Neural cell (in vitro differentiated cells): ENCODE results near the gene MSANTD3.

Experiments
- EP300 ChIP-seq: fragments of 450-650 bp; conservative IDR thresholded peaks from 2 replicates; pipeline ENCODE4 v1.6.1; 2014; ENCODE audit warnings: antibody characterized with exemption, mild to moderate bottlenecking, moderate library complexity; ENCODE audit not compliant: poor library complexity, severe bottlenecking
- POLR2AphosphoS5 ChIP-seq: IDR thresholded peaks from 2 replicates; pipeline ENCODE4 v1.6.1; 2012
- TF ChIP-seq, protein P1 (sequence below): IDR thresholded peaks from 2 replicates; pipeline ENCODE4 v1.6.1; 2012; ENCODE audit warnings: borderline replicate concordance
- TF ChIP-seq, protein P2 (sequence below): fragments of 450-650 bp; IDR thresholded peaks from 2 replicates; pipeline ENCODE4 v1.5.1; 2014; ENCODE audit warnings: antibody characterized with exemption, mild to moderate bottlenecking, moderate library complexity; ENCODE audit not compliant: poor library complexity, severe bottlenecking

DNA sequence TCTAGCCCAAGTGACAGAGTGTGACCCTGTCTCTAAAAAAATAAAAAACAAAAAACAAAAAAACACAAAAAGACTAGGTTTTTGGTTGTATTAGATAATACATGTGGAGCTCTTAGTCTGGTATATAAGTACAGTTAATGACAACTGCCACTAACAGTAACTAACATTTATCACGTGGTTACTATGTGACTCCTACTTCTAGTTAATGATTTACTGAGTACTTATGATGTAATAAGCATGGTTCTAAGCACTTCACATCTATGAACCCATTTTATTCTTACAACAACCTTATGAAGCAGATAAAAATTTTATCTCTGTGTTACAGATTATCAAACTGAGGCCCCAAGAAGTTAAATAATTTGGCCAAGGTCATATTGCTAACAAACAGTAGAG lies 39.9 kb downstream of the MSANTD3 start:
- TF ChIP-seq, protein P1, sequence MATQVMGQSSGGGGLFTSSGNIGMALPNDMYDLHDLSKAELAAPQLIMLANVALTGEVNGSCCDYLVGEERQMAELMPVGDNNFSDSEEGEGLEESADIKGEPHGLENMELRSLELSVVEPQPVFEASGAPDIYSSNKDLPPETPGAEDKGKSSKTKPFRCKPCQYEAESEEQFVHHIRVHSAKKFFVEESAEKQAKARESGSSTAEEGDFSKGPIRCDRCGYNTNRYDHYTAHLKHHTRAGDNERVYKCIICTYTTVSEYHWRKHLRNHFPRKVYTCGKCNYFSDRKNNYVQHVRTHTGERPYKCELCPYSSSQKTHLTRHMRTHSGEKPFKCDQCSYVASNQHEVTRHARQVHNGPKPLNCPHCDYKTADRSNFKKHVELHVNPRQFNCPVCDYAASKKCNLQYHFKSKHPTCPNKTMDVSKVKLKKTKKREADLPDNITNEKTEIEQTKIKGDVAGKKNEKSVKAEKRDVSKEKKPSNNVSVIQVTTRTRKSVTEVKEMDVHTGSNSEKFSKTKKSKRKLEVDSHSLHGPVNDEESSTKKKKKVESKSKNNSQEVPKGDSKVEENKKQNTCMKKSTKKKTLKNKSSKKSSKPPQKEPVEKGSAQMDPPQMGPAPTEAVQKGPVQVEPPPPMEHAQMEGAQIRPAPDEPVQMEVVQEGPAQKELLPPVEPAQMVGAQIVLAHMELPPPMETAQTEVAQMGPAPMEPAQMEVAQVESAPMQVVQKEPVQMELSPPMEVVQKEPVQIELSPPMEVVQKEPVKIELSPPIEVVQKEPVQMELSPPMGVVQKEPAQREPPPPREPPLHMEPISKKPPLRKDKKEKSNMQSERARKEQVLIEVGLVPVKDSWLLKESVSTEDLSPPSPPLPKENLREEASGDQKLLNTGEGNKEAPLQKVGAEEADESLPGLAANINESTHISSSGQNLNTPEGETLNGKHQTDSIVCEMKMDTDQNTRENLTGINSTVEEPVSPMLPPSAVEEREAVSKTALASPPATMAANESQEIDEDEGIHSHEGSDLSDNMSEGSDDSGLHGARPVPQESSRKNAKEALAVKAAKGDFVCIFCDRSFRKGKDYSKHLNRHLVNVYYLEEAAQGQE: no peak
- TF ChIP-seq POLR2AphosphoS5: no peak
- TF ChIP-seq, protein P2, sequence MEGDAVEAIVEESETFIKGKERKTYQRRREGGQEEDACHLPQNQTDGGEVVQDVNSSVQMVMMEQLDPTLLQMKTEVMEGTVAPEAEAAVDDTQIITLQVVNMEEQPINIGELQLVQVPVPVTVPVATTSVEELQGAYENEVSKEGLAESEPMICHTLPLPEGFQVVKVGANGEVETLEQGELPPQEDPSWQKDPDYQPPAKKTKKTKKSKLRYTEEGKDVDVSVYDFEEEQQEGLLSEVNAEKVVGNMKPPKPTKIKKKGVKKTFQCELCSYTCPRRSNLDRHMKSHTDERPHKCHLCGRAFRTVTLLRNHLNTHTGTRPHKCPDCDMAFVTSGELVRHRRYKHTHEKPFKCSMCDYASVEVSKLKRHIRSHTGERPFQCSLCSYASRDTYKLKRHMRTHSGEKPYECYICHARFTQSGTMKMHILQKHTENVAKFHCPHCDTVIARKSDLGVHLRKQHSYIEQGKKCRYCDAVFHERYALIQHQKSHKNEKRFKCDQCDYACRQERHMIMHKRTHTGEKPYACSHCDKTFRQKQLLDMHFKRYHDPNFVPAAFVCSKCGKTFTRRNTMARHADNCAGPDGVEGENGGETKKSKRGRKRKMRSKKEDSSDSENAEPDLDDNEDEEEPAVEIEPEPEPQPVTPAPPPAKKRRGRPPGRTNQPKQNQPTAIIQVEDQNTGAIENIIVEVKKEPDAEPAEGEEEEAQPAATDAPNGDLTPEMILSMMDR: no peak
- TF ChIP-seq EP300: no peak
